C4-2B (cell line): ENCODE measurements around the gene CC2D2A.

Experiments
- CTCF ChIP-seq: fragments of 450-650 bp; conservative IDR thresholded peaks from 2 replicates; pipeline ENCODE4 v1.5.1; 2017; ENCODE audit warnings: mild to moderate bottlenecking
- ZFX ChIP-seq: fragments of 450-650 bp; IDR thresholded peaks from 2 replicates; pipeline ENCODE4 v1.6.1; 2017

- TF ChIP-seq CTCF (no peak), ZFX (no peak)
Observed at GRCh38 chr4:15458616-15459015, 11.1 kb upstream of the CC2D2A start.
